GM19372 (cell line): ENCODE results near the gene STUM.
"Not testable (repeated sequence)": the region's sequence is repeated elsewhere in the genome, so short reads cannot be mapped to it uniquely, and the experiment has no call there.

Experiments used
- ATAC-seq: cut with Tn5 transposase; IDR thresholded peaks from one replicate; pipeline ENCODE4 v1.9.1; 2021; ENCODE audit warnings: mild to moderate bottlenecking, low read depth, moderate library complexity; ENCODE audit not compliant: unreplicated experiment

STUM gene

DNA sequence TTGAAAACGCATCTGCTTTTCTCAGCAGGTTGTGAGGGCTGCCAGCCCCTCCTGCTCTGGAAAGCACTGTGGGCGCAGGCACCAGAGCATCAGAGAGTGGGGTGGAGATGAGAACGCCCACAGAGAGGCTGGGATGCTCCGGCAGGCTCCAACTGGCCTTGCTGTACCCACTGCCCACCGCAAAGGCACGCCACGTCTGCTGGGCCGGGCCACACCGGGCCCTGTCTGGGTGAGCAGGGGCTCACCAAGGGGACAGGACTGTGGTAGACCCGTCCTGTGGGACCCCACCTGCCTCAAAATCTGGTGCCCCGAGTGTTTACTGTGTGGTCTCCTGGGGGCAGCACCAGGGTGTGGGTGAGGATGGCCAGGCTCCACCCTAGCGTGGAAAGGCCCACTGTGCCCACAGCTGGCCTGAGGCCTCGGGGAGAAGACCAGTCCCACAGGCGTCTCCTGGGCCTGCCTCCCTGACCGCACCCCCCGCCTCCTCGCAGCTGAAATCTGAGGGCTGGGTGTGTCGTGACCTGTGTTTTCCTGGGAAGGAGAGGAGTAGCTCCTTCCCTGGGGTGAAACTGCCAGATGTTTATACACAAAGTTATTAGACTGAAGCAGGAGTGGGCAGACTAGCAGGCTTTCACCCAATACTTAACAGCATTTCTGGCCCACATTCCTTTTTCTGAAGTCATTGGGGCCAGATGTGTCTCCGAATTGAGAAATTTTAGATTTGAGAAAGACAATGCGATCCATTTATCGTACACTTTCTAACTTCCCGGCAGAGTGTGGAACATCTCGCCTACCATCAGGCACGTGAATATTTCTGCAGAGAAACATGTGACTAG, 53.8 kb downstream of the STUM start:
- no peak for ATAC-seq

GRCh38 chr1:226603022-226603857, 54.7 kb downstream of the STUM start:
- no peak for ATAC-seq

DNA sequence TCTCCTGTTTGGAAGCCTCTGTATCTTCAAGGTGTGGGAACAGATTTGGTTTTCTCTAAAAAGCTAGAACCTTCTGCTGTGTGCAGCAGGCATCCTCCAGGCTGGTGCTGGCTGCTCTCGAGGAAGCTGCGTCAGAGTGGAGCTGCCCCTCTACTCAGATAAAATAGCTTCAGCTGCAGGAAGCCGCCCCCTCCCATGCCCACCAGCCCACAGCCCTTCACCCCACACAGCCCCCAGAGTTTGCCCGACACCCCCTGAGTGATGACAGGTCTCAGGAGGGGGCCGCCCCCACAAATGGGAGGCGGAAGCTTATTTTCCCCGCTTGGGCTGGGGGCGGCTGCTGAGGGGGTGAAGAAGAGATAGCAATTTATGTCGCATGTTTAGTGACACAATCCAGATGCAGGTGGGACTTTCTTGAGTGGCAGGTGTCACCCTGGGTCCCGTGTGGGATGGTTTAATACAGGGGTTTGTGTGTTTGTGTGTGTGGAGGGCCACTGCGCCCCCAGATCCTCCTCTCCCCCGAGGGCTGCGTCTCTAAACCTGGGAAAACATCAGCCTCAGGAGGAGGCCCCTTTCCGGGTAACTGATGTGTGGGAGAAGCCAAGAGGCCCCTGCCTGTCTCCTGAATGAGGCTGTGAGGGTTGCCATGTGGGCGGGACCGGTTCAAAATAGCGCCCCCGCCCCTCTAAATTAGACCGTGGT, 55.4 kb downstream of the STUM start:
- ATAC-seq: no peak

DNA sequence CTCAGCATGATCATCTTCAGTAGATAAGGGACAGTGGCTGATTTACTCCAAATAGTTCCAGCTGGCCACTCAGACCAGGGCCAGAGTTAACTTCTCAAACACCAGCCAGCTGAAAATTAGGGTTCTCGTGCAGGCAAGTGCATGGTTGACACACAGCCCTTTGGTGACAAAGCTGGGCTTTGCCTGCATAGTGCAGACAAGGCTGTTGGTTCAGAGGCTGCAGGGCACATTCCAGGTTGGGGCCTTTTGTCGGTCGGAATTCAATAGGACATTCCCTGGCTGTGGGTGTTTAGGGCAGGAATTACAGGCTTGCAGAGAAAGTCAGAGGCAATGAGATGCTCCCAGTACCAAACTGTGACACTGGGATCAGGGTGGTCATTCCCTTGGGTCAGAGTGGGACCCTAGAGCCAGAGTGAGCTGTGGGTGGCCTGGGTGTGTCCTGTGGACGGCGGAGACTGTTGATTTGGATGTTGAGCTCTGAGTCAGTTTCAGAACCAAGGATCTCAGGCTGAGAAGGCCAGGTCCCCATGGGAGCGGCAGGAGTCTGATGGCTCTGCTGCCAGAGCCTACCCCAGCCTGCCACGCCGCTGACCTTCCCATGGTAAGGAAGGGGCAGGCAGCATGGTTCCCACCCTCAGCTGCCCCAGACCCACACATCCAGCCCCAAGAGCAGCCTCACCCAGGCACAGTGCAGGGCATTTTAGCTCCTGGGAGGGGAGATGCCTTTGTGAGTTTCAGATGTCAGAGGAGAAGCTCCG, 56.2 kb downstream of the STUM start:
- ATAC-seq: no peak

- no peak for ATAC-seq
Observed at GRCh38 chr1:226605318-226605950, 56.9 kb downstream of the STUM start.

DNA sequence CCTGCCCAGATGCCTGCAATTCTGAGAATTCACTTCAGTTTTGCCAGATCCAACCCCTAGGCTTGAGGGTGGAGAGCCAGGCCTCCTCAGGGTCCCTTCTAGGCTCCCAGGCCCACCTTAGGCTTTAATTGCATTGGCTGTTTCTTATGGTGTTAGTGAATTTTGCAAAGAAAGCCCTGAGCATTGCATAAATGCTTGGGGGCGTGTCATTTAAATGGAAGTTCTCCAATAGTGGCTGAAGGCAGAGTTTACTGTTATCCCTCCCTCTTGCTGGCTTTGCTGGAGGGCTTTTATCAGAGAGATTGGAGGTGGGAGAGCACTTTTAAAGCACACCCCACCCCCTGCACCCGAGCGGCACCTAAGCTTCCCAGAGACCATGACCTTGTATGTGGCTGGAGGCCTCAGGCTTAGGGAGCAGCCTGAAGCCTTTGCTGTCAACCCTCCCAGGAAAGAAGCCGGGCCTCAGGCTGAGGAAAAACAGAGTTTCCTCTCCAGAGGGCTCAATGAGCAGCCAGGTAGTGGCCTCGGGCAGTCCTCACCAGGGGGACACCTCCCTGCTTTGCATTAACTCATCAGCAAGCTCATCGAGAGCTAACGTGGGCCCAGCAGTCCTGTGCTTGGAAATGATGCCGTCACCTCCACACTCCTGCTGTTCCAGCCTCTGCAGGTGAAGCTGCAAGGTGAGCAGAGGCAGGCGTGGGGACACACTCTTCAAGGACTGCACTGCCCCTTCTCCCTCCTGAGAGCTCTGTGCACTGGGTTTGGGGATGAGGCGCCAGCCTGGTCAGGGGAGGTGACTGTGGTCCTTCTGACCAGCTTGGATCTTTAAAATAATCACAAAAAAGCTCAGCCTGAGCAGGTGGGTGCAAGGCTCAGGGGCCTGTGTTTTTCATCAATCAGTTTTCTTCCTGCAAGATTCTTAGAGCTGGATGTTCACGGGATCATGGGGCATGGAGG, 58.0 kb downstream of the STUM start:
- no peak for ATAC-seq

DNA sequence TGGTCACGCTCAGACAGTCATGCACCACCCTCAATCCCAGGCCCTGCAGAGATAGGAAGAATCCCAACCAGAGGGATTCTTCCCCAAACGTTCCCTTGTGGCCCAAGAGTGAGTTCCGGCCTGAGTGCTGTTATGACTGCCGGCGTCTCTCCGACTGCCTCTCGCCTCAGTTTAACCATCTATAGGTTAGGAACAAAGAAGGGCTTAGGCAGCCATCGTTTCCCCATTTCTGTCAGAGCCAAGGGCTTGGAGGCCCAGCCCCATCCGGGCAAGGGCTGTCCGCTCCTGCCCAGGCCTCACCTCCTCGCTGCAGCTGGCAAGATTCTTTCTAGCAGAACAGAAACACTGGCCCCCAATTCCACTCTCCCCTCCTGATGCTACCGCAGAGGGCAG, 58.7 kb downstream of the STUM start:
- ATAC-seq: no peak

GRCh38 chr1:226607821-226608220, 59.3 kb downstream of the STUM start:
- no peak for ATAC-seq

DNA sequence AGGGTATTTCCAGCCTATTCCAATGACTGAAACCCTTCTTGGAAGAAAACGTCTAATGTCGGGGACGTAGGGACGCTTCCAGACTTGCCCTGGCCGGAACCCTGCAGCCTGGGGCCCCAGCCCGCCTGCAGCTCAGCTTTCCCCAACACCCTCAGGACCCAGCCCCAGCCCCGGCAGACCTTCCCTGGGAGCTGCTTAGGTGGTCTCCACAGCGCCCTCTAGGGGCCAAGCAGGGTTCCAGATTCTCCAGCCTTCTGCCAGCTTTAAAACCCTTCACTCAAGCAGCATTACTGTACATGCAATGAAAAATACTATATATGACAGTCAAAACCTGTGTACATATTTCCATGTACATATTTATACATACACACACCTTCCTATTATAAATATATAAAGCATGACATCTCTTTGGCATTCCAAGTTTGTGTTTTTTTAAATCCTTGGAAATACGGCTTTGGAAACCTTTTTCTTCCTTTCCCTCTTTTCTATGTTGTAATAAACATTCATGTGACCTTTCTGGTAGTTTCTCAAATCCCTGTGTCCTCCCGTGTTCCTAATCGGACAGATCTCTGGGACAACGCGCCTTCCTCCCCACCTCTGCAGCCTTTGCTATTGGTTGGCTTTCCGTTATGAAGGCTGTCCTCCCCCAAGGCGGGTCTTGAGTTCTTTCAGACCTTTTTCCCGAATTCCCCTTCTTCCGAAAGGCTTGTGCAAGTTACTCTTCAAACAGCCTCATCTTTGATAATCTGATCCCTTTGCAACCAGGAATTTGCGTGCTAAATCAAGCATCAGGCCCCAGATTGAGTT, 60.3 kb downstream of the STUM start:
- no peak for ATAC-seq

DNA sequence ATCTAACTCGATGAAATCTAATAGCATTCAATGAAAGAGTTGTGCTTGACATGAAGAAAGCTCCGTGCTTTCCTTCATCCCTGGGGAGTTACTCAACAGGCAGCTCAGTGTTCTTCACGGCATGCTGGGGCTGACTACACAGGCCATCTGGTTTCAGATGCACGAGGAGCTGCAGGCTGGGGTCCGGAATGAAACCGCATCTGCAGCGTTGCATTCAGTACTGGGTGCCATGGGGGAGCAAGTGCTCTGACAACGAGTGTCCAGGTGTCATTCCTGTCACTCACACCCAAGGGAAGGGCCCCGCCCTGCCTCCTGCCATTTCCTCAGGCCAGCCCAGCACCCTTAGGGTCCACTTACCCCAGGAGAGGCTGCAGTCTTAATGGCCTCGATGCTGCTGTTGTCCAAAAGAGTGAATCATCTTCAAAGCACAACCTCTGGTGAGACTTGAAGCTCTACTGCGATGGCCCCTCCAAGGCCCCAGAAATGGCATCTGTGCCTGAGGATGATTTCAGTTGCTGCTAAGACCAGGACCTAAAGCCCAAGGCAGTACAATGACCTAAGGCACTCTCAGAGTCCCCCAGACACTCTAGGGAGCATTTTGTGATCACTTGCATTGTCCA, 61.4 kb downstream of the STUM start:
- ATAC-seq: no peak

GRCh38 chr1:226610671-226611070, 62.1 kb downstream of the STUM start:
- ATAC-seq: no peak

GRCh38 chr1:226611301-226611700, 62.7 kb downstream of the STUM start:
- no peak for ATAC-seq

GRCh38 chr1:226611980-226612379, 63.4 kb downstream of the STUM start:
- not testable (repeated sequence) for ATAC-seq

DNA sequence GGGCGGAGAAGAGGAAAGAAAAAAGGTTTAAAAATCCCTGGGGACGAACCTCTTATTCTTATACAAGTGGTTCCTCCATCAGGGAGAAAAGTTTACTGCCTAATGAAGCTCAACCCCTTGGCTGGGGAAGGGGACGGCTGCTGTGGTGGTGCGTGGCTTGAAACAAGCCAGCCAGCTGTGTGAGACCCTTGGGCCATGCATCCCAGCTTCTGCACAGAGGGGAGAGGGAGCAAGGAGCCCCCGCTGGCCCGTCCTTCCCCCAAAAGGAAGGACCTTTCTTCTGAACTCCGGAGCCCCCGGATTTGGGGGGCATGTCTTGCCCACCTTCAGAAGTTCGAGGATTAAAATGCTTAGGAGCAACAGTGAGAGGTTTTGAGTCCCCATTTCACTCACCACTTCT, 67.3 kb downstream of the STUM start:
- no peak for ATAC-seq

DNA sequence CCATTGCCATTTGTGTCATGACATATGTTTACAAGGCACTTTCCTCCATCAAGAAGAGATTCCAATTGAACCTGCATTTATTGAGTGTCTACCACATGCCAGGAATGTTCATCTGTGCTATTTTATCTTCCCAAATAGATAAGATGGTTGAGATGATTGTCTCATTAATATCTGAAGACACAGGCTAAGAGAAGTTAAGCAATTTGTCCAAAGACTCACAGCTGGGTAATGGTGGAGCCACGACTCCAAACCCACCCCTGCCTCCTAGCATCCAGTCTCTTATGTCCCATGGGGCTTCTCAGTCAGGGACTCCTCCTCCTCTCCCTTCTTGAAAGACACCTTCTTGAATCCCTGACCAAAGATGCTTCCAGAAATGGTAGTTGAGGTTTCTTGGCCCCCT, 68.1 kb downstream of the STUM start:
- no peak for ATAC-seq

GRCh38 chr1:226617109-226617508, 68.5 kb downstream of the STUM start:
- ATAC-seq: no peak

DNA sequence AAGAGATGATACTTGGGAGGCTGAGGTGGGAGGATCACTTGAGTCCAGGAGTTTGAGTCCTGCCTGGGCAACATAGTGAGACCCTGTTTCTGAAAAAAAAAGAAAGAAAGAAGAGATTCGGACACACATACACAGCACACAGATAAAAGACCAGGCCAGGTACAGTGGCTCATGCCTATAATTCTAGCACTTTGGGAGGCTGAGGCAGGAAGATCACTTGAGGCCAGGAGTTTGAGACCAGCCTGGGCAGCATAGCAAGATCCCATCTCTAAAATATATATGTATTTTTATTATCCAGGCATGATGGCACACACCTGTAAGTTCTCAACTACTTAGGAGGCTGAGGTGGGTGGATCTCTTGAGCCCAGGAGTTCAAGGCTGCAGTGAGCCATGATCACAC, 69.2 kb downstream of the STUM start:
- ATAC-seq: not testable (repeated sequence)

DNA sequence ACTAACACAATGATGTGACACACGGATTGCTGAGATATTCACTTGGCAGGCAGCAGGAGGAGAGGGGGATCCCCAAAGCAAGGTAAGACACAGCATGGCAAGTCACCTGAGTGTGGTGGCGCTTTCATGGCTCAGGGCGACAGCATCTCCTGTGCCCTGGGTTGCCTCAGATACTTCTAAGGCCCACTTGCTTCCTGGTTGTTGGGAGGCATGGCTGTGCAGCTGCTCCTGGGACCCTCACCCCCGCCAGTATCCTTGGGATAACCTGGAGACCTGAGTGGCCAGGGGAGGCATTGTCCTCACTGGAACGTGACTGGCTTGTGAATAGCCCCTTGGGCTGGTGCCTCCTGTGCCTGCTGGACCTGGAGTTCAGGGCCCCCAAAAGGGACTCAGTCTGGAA, 69.8 kb downstream of the STUM start:
- no peak for ATAC-seq
